Nephron (organoid): ENCODE data around the gene P2RX2.

ENCODE experiments used
- H3K27ac Mint-ChIP-seq, 3 experiments: 2 replicates each; pipeline ENCODE4 v1.8.0; 2020; ENCODE audit warnings: mixed read lengths in 3 of 3, mild to moderate bottlenecking in 2 of 3, moderate library complexity in 1 of 3
- H3K27me3 Mint-ChIP-seq: 2 replicates; pipeline ENCODE4 v1.8.0; 2021; ENCODE audit warnings: low read depth, mild to moderate bottlenecking, moderate library complexity, mixed read lengths
- H3K36me3 Mint-ChIP-seq: 2 replicates; pipeline ENCODE4 v1.8.0; 2020; ENCODE audit warnings: low read depth, mixed read lengths
- H3K4me1 Mint-ChIP-seq: 2 replicates; pipeline ENCODE4 v1.8.0; 2020; ENCODE audit warnings: mixed read lengths
- H3K4me3 Mint-ChIP-seq, 3 experiments: 2 replicates each; pipeline ENCODE4 v1.8.0; 2020; ENCODE audit warnings: mild to moderate bottlenecking in 3 of 3, mixed read lengths in 3 of 3, moderate library complexity in 2 of 3
- H3K9me3 Mint-ChIP-seq: 2 replicates; pipeline ENCODE4 v1.8.0; 2020; ENCODE audit warnings: mixed read lengths
- CTCF ChIP-seq, 3 experiments: fragments of 200-600 bp; sonication (generic); IDR thresholded peaks; one replicate each; pipeline ENCODE4 v1.5.0; 2021; ENCODE audit warnings: antibody characterized with exemption in 3 of 3; ENCODE audit not compliant: unreplicated experiment in 3 of 3

P2RX2 gene

GRCh38 chr12:132664206-132665148 lies 45.9 kb downstream of the P2RX2 start:
- Mint-ChIP-seq H3K9me3 (no peaks in the 10 kb centered on the region), H3K4me1 (no peaks in the 10 kb centered on the region), H3K4me3 (no peak overlapping the region), H3K27ac (no peak overlapping the region), H3K36me3 (peaks cover 82% of the 10 kb centered on the region), H3K27me3 (no peaks in the 10 kb centered on the region)
- TF ChIP-seq CTCF (IDR thresholded peaks at IDR 0.05; ENCODE audit: unreplicated experiment in 3 of 3) = no peak

DNA sequence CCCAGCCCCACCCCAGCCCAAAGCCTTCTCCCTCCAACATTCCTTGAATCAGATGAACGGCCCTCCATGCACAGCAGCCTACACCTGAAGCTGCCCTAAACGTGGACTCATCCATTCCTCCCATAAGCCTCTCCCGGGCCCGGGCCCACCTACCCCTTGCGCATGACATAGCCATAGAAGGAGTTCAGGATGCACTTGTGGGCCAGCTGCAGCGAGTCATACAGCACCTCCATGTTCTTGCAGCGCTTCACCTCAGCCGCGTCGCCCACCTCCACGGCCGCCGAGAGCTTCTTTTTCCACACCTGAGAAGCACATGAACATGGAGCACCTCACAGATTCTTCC lies 46.5 kb downstream of the P2RX2 start:
- Mint-ChIP-seq H3K4me1 (no peaks in the 10 kb centered on the region), H3K9me3 (no peaks in the 10 kb centered on the region), H3K27ac (no peak overlapping the region), H3K36me3 (peaks cover 84% of the 10 kb centered on the region), H3K4me3 (no peak overlapping the region), H3K27me3 (no peaks in the 10 kb centered on the region)
- TF ChIP-seq CTCF (IDR thresholded peaks at IDR 0.05; ENCODE audit: unreplicated experiment in 3 of 3) = no peak

GRCh38 chr12:132665794-132666193 lies 47.2 kb downstream of the P2RX2 start:
- no peak overlapping the region for H3K4me3 Mint-ChIP-seq
- no peak for TF ChIP-seq CTCF (IDR thresholded peaks at IDR 0.05; ENCODE audit: unreplicated experiment in 3 of 3)
- peaks cover 82% of the 10 kb centered on the region for H3K36me3 Mint-ChIP-seq
- no peak overlapping the region for H3K27ac Mint-ChIP-seq
- H3K27me3 Mint-ChIP-seq = no peaks in the 10 kb centered on the region
- H3K9me3 Mint-ChIP-seq = no peaks in the 10 kb centered on the region
- H3K4me1 Mint-ChIP-seq = no peaks in the 10 kb centered on the region

- Mint-ChIP-seq H3K9me3 (no peaks in the 10 kb centered on the region), H3K4me3 (no peak overlapping the region), H3K27ac (no peak overlapping the region), H3K36me3 (peaks cover 72% of the 10 kb centered on the region), H3K27me3 (no peaks in the 10 kb centered on the region), H3K4me1 (no peaks in the 10 kb centered on the region)
- TF ChIP-seq CTCF (IDR thresholded peaks at IDR 0.05; ENCODE audit: unreplicated experiment in 3 of 3) = no peak
Observed at GRCh38 chr12:132668191-132669088, 49.9 kb downstream of the P2RX2 start.

- H3K4me1 Mint-ChIP-seq = no peaks in the 10 kb centered on the region
- peaks cover 70% of the 10 kb centered on the region for H3K36me3 Mint-ChIP-seq
- H3K27me3 Mint-ChIP-seq = no peaks in the 10 kb centered on the region
- H3K27ac Mint-ChIP-seq = no peak overlapping the region
- no peak overlapping the region for H3K4me3 Mint-ChIP-seq
- no peaks in the 10 kb centered on the region for H3K9me3 Mint-ChIP-seq
- TF ChIP-seq CTCF (IDR thresholded peaks at IDR 0.05; ENCODE audit: unreplicated experiment in 3 of 3) = no peak
Observed at GRCh38 chr12:132669166-132669879, 50.7 kb downstream of the P2RX2 start.
